GM20431 (cell line): ENCODE measurements around the gene UFSP1.

Experiments
- in situ Hi-C: fragments of 300-500 bp; cut with MseI, MboI; formaldehyde crosslinking; loops from one replicate; pipeline ENCODE4 v1.15.0; 2020; ENCODE audit warnings: low sequenced_read_pairs; ENCODE audit not compliant: unreplicated experiment

Gene UFSP1

GRCh38 chr7:100896732-100897608 lies 7.5 kb upstream of the UFSP1 start:
- in situ Hi-C loops: no loop called here

- in situ Hi-C loops: no loop called here
Measured at GRCh38 chr7:100895956-100896731, 6.6 kb upstream of the UFSP1 start.

GRCh38 chr7:100895701-100895955 lies 6.1 kb upstream of the UFSP1 start, which contains the start of gene ACHE:
TSS of gene ACHE (minus strand) at chr7:100895888. CDS start at chr7:100894232, 1,656 bp downstream.
- in situ Hi-C loops: no loop called here

- in situ Hi-C loops: no loop called here
Measured at GRCh38 chr7:100894860-100895700, 5.6 kb upstream of the UFSP1 start.

GRCh38 chr7:100893910-100894721 lies 4.6 kb upstream of the UFSP1 start:
- in situ Hi-C loops: no loop called here

- in situ Hi-C loops: no loop called here
Measured at GRCh38 chr7:100893318-100893895, 3.9 kb upstream of the UFSP1 start.

GRCh38 chr7:100892364-100893317 lies 3.1 kb upstream of the UFSP1 start:
- in situ Hi-C loops: no loop called here

GRCh38 chr7:100891568-100892247 lies 2.2 kb upstream of the UFSP1 start:
- in situ Hi-C loops: no loop called here

- in situ Hi-C loops: no loop called here
Measured at GRCh38 chr7:100890653-100891567, 1.4 kb upstream of the UFSP1 start.

GRCh38 chr7:100888291-100888987 lies 1.1 kb downstream of the UFSP1 start:
- in situ Hi-C loops: no loop called here

GRCh38 chr7:100887516-100888290 lies 1.8 kb downstream of the UFSP1 start:
- in situ Hi-C loops: no loop called here

GRCh38 chr7:100886936-100887515 lies 2.5 kb downstream of the UFSP1 start:
- in situ Hi-C loops: no loop called here

GRCh38 chr7:100886142-100886935 lies 3.2 kb downstream of the UFSP1 start:
- in situ Hi-C loops: no loop called here

- in situ Hi-C loops: no loop called here
Measured at GRCh38 chr7:100885440-100886141, 3.9 kb downstream of the UFSP1 start.
